Activated B cell treated with CpG ODN at 0.5 μM for 24 hours (primary cell): ENCODE results near the gene B3GNT8. TPM values are rescaled to one million over a fixed set of nuclear protein-coding genes. Genes with fewer than 3 reads are reported as not detected.
A peak's percentile ranks its signal among the peaks of the same experiment; 100 is the strongest.

ENCODE experiments used
- ATAC-seq: fragments of 200-7000 bp; cut with Tn5 transposase; one replicate; pipeline ENCODE4 v1.10.0; 2021; ENCODE audit warnings: low read depth, mild to moderate bottlenecking, moderate library complexity
- CTCF ChIA-PET: fragments of 350-600 bp; sonication (Branson Sonifier 250); formaldehyde crosslinking; loops from one replicate; lab custom pipeline; 2021; ENCODE audit warnings: antibody characterized with exemption; lab: Charles Lee
- POLR2A ChIA-PET: fragments of 350-600 bp; sonication (Branson Sonifier 250); formaldehyde crosslinking; loops from one replicate; lab custom pipeline; 2021; ENCODE audit warnings: antibody characterized with exemption; lab: Charles Lee
- DNase-seq: peaks from one replicate; pipeline ENCODE4 v3.0.0; 2022
- H3K27ac Mint-ChIP-seq: one replicate; pipeline ENCODE4 v1.8.0; 2020; ENCODE audit warnings: mixed read lengths
- H3K27me3 Mint-ChIP-seq: one replicate; pipeline ENCODE4 v1.8.0; 2021; ENCODE audit warnings: mixed read lengths
- H3K36me3 Mint-ChIP-seq: one replicate; pipeline ENCODE4 v1.8.0; 2021; ENCODE audit warnings: low read depth, mixed read lengths
- H3K4me1 Mint-ChIP-seq: one replicate; pipeline ENCODE4 v1.8.0; 2021; ENCODE audit warnings: mixed read lengths
- H3K4me3 Mint-ChIP-seq: one replicate; pipeline ENCODE4 v1.8.0; 2020; ENCODE audit warnings: mild to moderate bottlenecking, mixed read lengths
- H3K9me3 Mint-ChIP-seq: one replicate; pipeline ENCODE4 v1.8.0; 2020; ENCODE audit warnings: mixed read lengths
- CTCF ChIP-seq: fragments of 200-600 bp; IDR thresholded peaks from one replicate; pipeline ENCODE4 v1.8.0; 2022; ENCODE audit warnings: antibody characterized with exemption, mild to moderate bottlenecking
- intact Hi-C: fragments of 100-400 bp; cut with micrococcal nuclease; formaldehyde crosslinking; loops from one replicate; pipeline ENCODE4 v1.15.1; 2024
- total RNA-seq: library from RNA; stranded (reverse); gene quantifications from 2 replicates; pipeline ENCODE4 v1.2.3, GENCODE V29; 2022

Gene B3GNT8
- total RNA-seq, 1 donor from 2014 or later = 0.24 TPM

GRCh38 chr19:41449079-41449864, 22.1 kb upstream of the B3GNT8 start:
- no peaks in the 10 kb centered on the region for H3K9me3 Mint-ChIP-seq
- peak overlapping the region; percentile 46 for H3K27ac Mint-ChIP-seq
- intact Hi-C loops = loop anchor here (1.0 to 5.0 kb wide), 8 partner anchors 14 to 247 kb away; no protein-coding TSS in a partner anchor

DNA sequence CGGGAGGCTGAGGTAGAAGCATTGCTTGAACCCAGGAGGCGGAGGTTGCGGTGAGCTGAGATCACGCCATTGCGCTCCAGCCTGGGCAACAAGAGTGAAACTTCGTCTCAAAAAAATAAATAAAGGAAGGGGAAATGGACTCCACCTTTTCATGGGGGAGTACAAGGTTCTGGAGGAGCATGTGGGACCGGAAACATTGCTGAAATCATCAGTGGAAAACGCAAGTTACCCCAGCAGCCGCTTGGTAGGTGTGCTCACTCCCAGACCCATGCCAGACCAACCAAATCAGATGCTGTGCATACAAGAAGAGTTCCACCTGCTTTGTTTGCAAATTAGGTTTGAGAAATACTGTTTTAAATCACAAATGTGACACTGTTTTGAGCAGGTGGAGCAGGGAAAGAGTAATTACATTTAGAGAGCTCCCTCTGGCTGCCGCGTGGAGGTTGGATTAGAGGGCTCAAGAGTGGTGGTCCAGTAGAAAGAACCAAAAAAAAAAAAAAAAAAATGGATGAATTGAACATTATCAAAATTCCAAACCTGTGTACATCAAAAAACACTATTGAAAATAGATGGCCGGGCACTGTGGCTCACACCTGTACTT, 20.7 kb upstream of the B3GNT8 start:
- Mint-ChIP-seq H3K36me3 (no peaks in the 10 kb centered on the region), H3K4me1 (peaks cover 10% of the 10 kb centered on the region), H3K27ac (no peak overlapping the region), H3K9me3 (no peaks in the 10 kb centered on the region), H3K4me3 (no peak overlapping the region), H3K27me3 (peaks cover 2% of the 10 kb centered on the region)
- intact Hi-C loops = loop anchor here (2.0 to 5.0 kb wide), 2 partner anchors 15 to 246 kb away; no protein-coding TSS in a partner anchor
- ATAC-seq = no peak
- TF ChIP-seq CTCF = no peak
- CTCF ChIA-PET = interaction anchor here (1.4 to 13.2 kb wide), 8 partner anchors 84 to 151 kb away, joined by 3 to 344 read pairs (median 17); no protein-coding TSS in a partner anchor
- DNase-seq = no peak
- POLR2A ChIA-PET = interaction anchor here (0.6 to 4.2 kb wide), 5 partner anchors 84 to 124 kb away, joined by 3 to 47 read pairs (median 5); no protein-coding TSS in a partner anchor

More at GRCh38 chr19:41449079-41449864, 22.1 kb upstream of the B3GNT8 start:
- TF ChIP-seq CTCF = peak; percentile 72
- H3K4me1 Mint-ChIP-seq = peaks cover 23% of the 10 kb centered on the region
- peak overlapping the region; percentile 80 for H3K4me3 Mint-ChIP-seq
- ATAC-seq (peak; percentile 97), DNase-seq (peak; percentile 76)
- ChIA-PET POLR2A (interaction anchor here (0.5 to 4.2 kb wide), 16 partner anchors 9 to 139 kb away, joined by 3 to 47 read pairs (median 5); partner anchors contain the start of genes B9D2, CCDC97 and DMAC2), CTCF (interaction anchor here (0.9 to 13.2 kb wide), 25 partner anchors 9 to 187 kb away, joined by 3 to 344 read pairs (median 5); partner anchors contain the start of genes B9D2, CEACAM21 and DMAC2)
- no peaks in the 10 kb centered on the region for H3K36me3 Mint-ChIP-seq
- H3K27me3 Mint-ChIP-seq = peaks cover 2% of the 10 kb centered on the region

GRCh38 chr19:41445575-41445974, 18.4 kb upstream of the B3GNT8 start:
- intact Hi-C loops = loop anchor here (5.0 kb wide), 1 partner anchor 243 kb away; no protein-coding TSS in a partner anchor
- POLR2A ChIA-PET = no interaction called here

GRCh38 chr19:41443813-41444455, 16.8 kb upstream of the B3GNT8 start:
- no peak for TF ChIP-seq CTCF
- DNase-seq = no peak
- no peak overlapping the region for H3K4me3 Mint-ChIP-seq
- CTCF ChIA-PET = interaction anchor here (13.2 kb wide), 1 partner anchor 122 kb away, joined by 344 read pairs; no protein-coding TSS in a partner anchor
- no peaks in the 10 kb centered on the region for H3K4me1 Mint-ChIP-seq
- intact Hi-C loops = no loop called here
- peaks cover 2% of the 10 kb centered on the region for H3K27me3 Mint-ChIP-seq
- ATAC-seq = no peak
- H3K36me3 Mint-ChIP-seq = no peaks in the 10 kb centered on the region
- no peaks in the 10 kb centered on the region for H3K9me3 Mint-ChIP-seq
- H3K27ac Mint-ChIP-seq = no peak overlapping the region
- POLR2A ChIA-PET = no interaction called here

More at GRCh38 chr19:41445575-41445974, 18.4 kb upstream of the B3GNT8 start:
- Mint-ChIP-seq H3K4me1 (peaks cover 9% of the 10 kb centered on the region), H3K27me3 (peaks cover 2% of the 10 kb centered on the region), H3K9me3 (no peaks in the 10 kb centered on the region), H3K4me3 (no peak overlapping the region), H3K36me3 (no peaks in the 10 kb centered on the region), H3K27ac (no peak overlapping the region)
- ATAC-seq = no peak
- no peak for TF ChIP-seq CTCF
- DNase-seq = no peak
- CTCF ChIA-PET = interaction anchor here (0.9 to 13.2 kb wide), 3 partner anchors 92 to 196 kb away, joined by 3 to 344 read pairs (median 93); no protein-coding TSS in a partner anchor
